T-cell (primary cell): ENCODE data around the gene MLLT3. TPM values are rescaled to one million over a fixed set of nuclear protein-coding genes. Genes with fewer than 3 reads are reported as not detected.

ENCODE experiments used
- ATAC-seq, 4 experiments: fragments of 200-7000 bp in 3 of 4; fragments of 150-1000 bp in 1 of 4; cut with Tn5 transposase; replicated peaks in 1 of 4; 1 replicate in 3 of 4; 2 replicates in 1 of 4; pipeline ENCODE4 v1.10.0; 2021; ENCODE audit warnings: moderate library complexity in 3 of 4, mild to moderate bottlenecking in 2 of 4, moderate number of reproducible peaks in 1 of 4
- CTCF ChIA-PET, 2 donors: fragments of 300-600 bp; sonication (Branson Sonifier 250); formaldehyde crosslinking; loops; one replicate each; lab custom pipeline; 2022; ENCODE audit warnings: antibody characterized with exemption in 2 of 2; lab: Charles Lee
- POLR2A ChIA-PET, 2 donors: fragments of 300-600 bp; sonication (Branson Sonifier 250); formaldehyde crosslinking; loops; one replicate each; lab custom pipeline; 2022; ENCODE audit warnings: antibody characterized with exemption in 2 of 2; lab: Charles Lee
- DNase-seq, 35 experiments: peaks; one replicate each; pipeline versions ENCODE4 v3.0.0 to v3.0.0-alpha.2; 2013 to 2023
- H3K27ac ChIP-seq: one replicate; pipeline ENCODE4 v1.5.1; 2013; ENCODE audit warnings: low read length
- H3K27me3 ChIP-seq, 2 experiments: replicated peaks in 1 of 2; 1 replicate in 1 of 2; 2 replicates in 1 of 2; pipeline versions ENCODE4 v1.6.1 to v1.7.0; 2013; ENCODE audit warnings: low read length in 1 of 2, mixed read lengths in 1 of 2; ENCODE audit not compliant: control insufficient read depth in 2 of 2, insufficient read depth in 2 of 2; ENCODE audit errors: extremely low read depth in 1 of 2
- H3K36me3 ChIP-seq, 2 donors: 1 replicate in 1 of 2; 2 replicates in 1 of 2; pipeline versions ENCODE4 v1.6.1 to v1.7.0; 2013; ENCODE audit warnings: low read length in 1 of 2; ENCODE audit not compliant: control insufficient read depth in 2 of 2, insufficient read depth in 1 of 2; ENCODE audit errors: extremely low read depth in 1 of 2
- H3K4me1 ChIP-seq, 2 experiments: 1 replicate in 1 of 2; 2 replicates in 1 of 2; pipeline versions ENCODE4 v1.6.1 to v1.7.0; 2013; ENCODE audit warnings: low read length in 2 of 2, mixed read lengths in 1 of 2; ENCODE audit not compliant: insufficient read depth in 2 of 2, control insufficient read depth in 1 of 2; ENCODE audit errors: extremely low read depth in 1 of 2
- H3K4me3 ChIP-seq, 2 donors: 1 replicate in 1 of 2; 2 replicates in 1 of 2; pipeline versions ENCODE4 v1.5.1 to v1.7.0; 2013; ENCODE audit warnings: mild to moderate bottlenecking in 2 of 2, low read length in 1 of 2, moderate library complexity in 1 of 2; ENCODE audit not compliant: control insufficient read depth in 1 of 2; ENCODE audit errors: extremely low read depth in 1 of 2
- H3K9me3 ChIP-seq: 2 replicates; pipeline ENCODE4 v1.7.0; 2013
- H3K27ac Mint-ChIP-seq, 2 donors: one replicate each; pipeline ENCODE4 v1.8.0; 2020 to 2021; ENCODE audit warnings: mild to moderate bottlenecking in 2 of 2, mixed read lengths in 2 of 2
- H3K27me3 Mint-ChIP-seq, 2 donors: one replicate each; pipeline ENCODE4 v1.8.0; 2021 to 2022; ENCODE audit warnings: mixed read lengths in 2 of 2
- H3K36me3 Mint-ChIP-seq: one replicate; pipeline ENCODE4 v1.8.0; 2021; ENCODE audit warnings: mixed read lengths
- H3K4me1 Mint-ChIP-seq, 3 donors: one replicate each; pipeline ENCODE4 v1.8.0; 2020 to 2022; ENCODE audit warnings: mixed read lengths in 3 of 3, mild to moderate bottlenecking in 1 of 3
- H3K4me3 Mint-ChIP-seq, 3 donors: one replicate each; pipeline ENCODE4 v1.8.0; 2020 to 2022; ENCODE audit warnings: mild to moderate bottlenecking in 3 of 3, mixed read lengths in 3 of 3, moderate library complexity in 3 of 3
- H3K9me3 Mint-ChIP-seq, 3 donors: one replicate each; pipeline ENCODE4 v1.8.0; 2020 to 2022; ENCODE audit warnings: mixed read lengths in 3 of 3
- WGBS: methylation state at CpG from one replicate; pipeline ENCODE4 v1.1.5; 2013; ENCODE audit warnings: missing lambda C conversion rate; ENCODE audit not compliant: insufficient coverage; 5-methylcytosine and 5-hydroxymethylcytosine counted together
- total RNA-seq, 35 experiments: library from RNA in 6 of 35; stranded (reverse) in 6 of 35; fragments of 120-200 nt in 1 of 35; gene quantifications; one replicate each; pipeline versions ENCODE4 v1.2.1 to v1.2.4 and lab custom pipeline; 2013 to 2026

MLLT3 gene
- total RNA-seq, 5 donors from 2014 or later (not counting 1 experiment from before 2014, with no cell fraction given) = 51.8 to 96.6 (median 58.9) TPM

DNA sequence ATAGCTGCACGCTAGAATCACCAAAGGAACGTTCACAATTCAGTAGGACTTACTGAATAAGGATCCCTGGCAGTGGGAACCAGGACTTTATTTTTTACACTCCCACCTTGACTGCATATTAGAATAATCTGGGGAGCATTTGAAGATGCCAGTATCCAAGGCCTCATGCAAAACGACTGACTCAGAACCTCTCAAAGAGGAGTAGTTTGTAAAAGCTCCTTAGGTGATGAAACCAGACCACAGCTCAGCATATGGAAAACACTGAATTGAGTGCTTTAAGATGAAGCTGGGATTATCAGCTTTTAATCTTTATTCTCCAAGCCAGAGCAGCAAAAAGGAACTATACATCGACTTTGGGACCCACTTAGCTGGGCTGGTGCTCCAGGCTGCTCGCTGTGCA is 288.3 kb downstream of the MLLT3 start:
- WGBS = 93% methylated on average over 2 of the region's 5 CpGs
- DNase-seq = no peak
- Mint-ChIP-seq H3K36me3 (no peaks in the 10 kb centered on the region), H3K4me3 (no peak overlapping the region), H3K27ac (no peak overlapping the region), H3K9me3 (peaks cover 3 to 4% (median 4%) of the 10 kb centered on the region in 3 donors), H3K27me3 (peaks cover 0 to 3% of the 10 kb centered on the region in 2 donors), H3K4me1 (peaks cover 22 to 37% (median 30%) of the 10 kb centered on the region in 3 donors)
- no peaks in the 10 kb centered on the region for H3K36me3 ChIP-seq
- ChIA-PET POLR2A (interaction anchor here in 1 of 2 donors (0.9 kb wide), 1 partner anchor 11 kb away, joined by 3 read pairs; no protein-coding TSS in a partner anchor), CTCF (interaction anchor here in 1 of 2 donors (0.8 kb wide), 1 partner anchor 607 kb away, joined by 3 read pairs; no protein-coding TSS in a partner anchor)
- no peak for ATAC-seq
- H3K9me3 ChIP-seq = no peaks in the 10 kb centered on the region
- no peaks in the 10 kb centered on the region for H3K27me3 ChIP-seq
- no peak overlapping the region for H3K4me3 ChIP-seq
- H3K27ac ChIP-seq = no peak overlapping the region
- peaks cover 0 to 6% of the 10 kb centered on the region in 2 experiments for H3K4me1 ChIP-seq

DNA sequence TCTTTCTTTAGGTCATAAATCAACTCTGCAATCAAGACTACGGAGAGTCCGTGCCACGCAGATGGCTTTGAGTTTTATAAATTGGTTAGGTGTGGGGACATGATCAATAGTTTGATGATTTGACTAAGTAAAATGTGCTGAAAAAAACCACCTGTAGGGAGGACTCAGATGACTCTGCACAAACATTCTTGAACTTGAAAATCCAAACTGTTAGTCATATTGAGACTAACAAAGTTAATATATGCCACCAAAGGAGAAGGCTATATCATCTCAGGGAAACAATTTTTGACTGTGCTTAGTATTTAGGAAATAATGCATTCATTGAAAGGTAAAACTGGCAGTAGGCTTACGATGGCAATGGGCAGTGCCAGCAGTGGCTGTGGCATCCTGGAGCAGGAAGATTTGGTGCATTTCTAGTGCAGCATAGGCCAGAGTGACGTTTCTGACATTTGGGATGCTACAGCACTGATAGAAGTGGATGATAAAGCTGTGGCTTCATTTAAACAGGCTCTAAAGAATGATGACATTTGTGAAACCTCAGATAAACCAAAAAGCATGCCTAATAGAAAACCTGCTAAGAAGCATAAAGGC is 291.1 kb downstream of the MLLT3 start:
- CTCF ChIA-PET = interaction anchor here (0.6 to 0.7 kb wide), 2 partner anchors 12 to 81 kb away, joined by 3 read pairs; no protein-coding TSS in a partner anchor

DNA sequence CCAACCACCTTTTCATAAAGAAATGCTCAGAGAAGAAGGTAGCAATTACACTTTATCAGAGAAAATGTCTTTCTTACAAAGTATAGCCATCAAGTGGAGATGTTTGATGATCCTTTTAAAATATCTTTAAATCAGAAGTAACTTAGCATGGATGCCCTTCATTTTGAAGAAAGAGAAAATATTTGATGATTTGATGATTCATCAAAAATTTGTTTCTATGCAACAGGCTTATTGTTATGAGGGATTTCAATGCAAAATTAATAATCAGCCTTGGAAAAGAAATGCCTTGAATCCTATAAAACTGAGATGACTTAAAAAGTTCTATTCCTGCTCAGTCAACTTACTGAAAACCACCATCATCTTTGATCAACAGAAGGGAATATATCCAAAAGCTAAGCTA is 291.6 kb downstream of the MLLT3 start:
- no peaks in the 10 kb centered on the region for H3K9me3 ChIP-seq
- ATAC-seq (no peak), DNase-seq (no peak)
- Mint-ChIP-seq H3K9me3 (peaks cover 0 to 4% (median 3%) of the 10 kb centered on the region in 3 donors), H3K27ac (no peak overlapping the region), H3K27me3 (peaks cover 0 to 3% of the 10 kb centered on the region in 2 donors), H3K4me1 (peaks cover 20 to 41% (median 25%) of the 10 kb centered on the region in 3 donors), H3K36me3 (no peaks in the 10 kb centered on the region), H3K4me3 (no peak overlapping the region)
- ChIA-PET CTCF (no interaction called here), POLR2A (no interaction called here)
- H3K36me3 ChIP-seq = no peaks in the 10 kb centered on the region
- H3K27me3 ChIP-seq = no peaks in the 10 kb centered on the region
- no peak overlapping the region for H3K4me3 ChIP-seq
- peaks cover 0 to 3% of the 10 kb centered on the region in 2 experiments for H3K4me1 ChIP-seq
- H3K27ac ChIP-seq = no peak overlapping the region

More for the DNA sequence above, 291.1 kb downstream of the MLLT3 start:
- Mint-ChIP-seq H3K27ac (no peak overlapping the region), H3K27me3 (peaks cover 0 to 3% of the 10 kb centered on the region in 2 donors), H3K9me3 (peaks cover 0 to 4% (median 3%) of the 10 kb centered on the region in 3 donors), H3K36me3 (no peaks in the 10 kb centered on the region), H3K4me3 (no peak overlapping the region), H3K4me1 (peaks cover 22 to 45% (median 27%) of the 10 kb centered on the region in 3 donors)
- Histone ChIP-seq H3K9me3 (no peaks in the 10 kb centered on the region), H3K4me3 (no peak overlapping the region), H3K27me3 (no peaks in the 10 kb centered on the region), H3K36me3 (no peaks in the 10 kb centered on the region), H3K27ac (no peak overlapping the region), H3K4me1 (peaks cover 0 to 5% of the 10 kb centered on the region in 2 experiments)
- DNase-seq (no peak), ATAC-seq (no peak)
- POLR2A ChIA-PET = no interaction called here
- 54% methylated on average over 2 of the region's 5 CpGs for WGBS

DNA sequence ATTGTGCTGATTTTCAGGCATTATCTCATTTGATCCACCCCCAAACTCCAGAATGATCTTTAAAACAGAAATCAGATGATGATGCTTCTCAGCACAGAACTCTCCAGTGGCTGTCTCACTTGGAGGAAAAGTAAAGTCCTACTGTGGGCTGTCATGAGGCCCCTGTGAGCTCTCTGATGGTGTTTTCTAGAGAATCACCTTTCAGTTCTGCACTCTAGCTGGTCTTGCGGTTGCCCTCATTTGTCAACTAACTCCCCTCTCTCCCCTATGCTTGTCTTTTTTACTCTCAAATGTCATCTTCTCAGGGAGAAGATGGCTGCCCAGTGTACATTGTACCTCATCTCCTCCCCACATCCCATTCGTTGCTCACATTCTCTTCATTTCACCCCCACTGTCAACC is 295.8 kb downstream of the MLLT3 start:
- Mint-ChIP-seq H3K36me3 (no peaks in the 10 kb centered on the region), H3K27me3 (no peaks in the 10 kb centered on the region), H3K4me3 (no peak overlapping the region), H3K27ac (no peak overlapping the region), H3K4me1 (peaks cover 49 to 65% (median 52%) of the 10 kb centered on the region in 3 donors), H3K9me3 (peaks cover 0 to 4% (median 0%) of the 10 kb centered on the region in 3 donors)
- Histone ChIP-seq H3K4me1 (peaks cover 18 to 24% of the 10 kb centered on the region in 2 experiments), H3K27ac (no peak overlapping the region), H3K27me3 (no peaks in the 10 kb centered on the region), H3K9me3 (no peaks in the 10 kb centered on the region), H3K36me3 (no peaks in the 10 kb centered on the region), H3K4me3 (no peak overlapping the region)
- no CpG with 5 or more reads among the region's 2 CpGs for WGBS
- ATAC-seq (no peak), DNase-seq (no peak)
- CTCF ChIA-PET = no interaction called here
- POLR2A ChIA-PET = no interaction called here

DNA sequence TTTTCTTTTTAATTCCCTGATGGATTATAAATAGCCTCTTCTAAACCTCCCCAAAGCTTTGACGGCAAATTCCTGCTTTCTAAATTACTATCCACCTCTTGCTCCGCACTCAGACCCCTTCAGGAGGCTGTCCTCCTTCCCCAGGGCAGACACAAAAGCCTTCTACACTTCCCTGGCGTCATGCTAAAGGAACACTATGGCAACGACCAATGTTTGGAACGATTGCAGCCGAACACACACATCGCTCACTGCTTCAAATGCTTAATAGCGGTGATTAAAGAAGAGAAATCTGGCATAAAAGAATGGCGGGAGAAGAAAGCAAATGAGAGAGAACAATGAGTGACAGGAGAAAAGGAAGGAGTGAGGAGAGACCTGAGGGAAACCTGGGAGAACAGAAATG is 297.3 kb downstream of the MLLT3 start:
- Histone ChIP-seq H3K4me3 (no peak overlapping the region), H3K27me3 (no peaks in the 10 kb centered on the region), H3K9me3 (no peaks in the 10 kb centered on the region), H3K4me1 (peaks cover 28 to 39% of the 10 kb centered on the region in 2 experiments), H3K27ac (no peak overlapping the region), H3K36me3 (no peaks in the 10 kb centered on the region)
- H3K9me3 Mint-ChIP-seq = peaks cover 0 to 4% (median 0%) of the 10 kb centered on the region in 3 donors
- peak overlapping the region in 1 of 3 donors; percentile 42 for H3K4me3 Mint-ChIP-seq
- H3K4me1 Mint-ChIP-seq = peaks cover 54 to 69% (median 55%) of the 10 kb centered on the region in 3 donors
- DNase-seq (no peak), ATAC-seq (no peak)
- CTCF ChIA-PET = interaction anchor here in 1 of 2 donors (0.6 kb wide), 1 partner anchor 9 kb away, joined by 3 read pairs; no protein-coding TSS in a partner anchor
- no peaks in the 10 kb centered on the region for H3K27me3 Mint-ChIP-seq
- H3K27ac Mint-ChIP-seq = no peak overlapping the region
- H3K36me3 Mint-ChIP-seq = no peaks in the 10 kb centered on the region
- WGBS = 98% methylated on average over 8 of the region's 9 CpGs
- POLR2A ChIA-PET = no interaction called here

DNA sequence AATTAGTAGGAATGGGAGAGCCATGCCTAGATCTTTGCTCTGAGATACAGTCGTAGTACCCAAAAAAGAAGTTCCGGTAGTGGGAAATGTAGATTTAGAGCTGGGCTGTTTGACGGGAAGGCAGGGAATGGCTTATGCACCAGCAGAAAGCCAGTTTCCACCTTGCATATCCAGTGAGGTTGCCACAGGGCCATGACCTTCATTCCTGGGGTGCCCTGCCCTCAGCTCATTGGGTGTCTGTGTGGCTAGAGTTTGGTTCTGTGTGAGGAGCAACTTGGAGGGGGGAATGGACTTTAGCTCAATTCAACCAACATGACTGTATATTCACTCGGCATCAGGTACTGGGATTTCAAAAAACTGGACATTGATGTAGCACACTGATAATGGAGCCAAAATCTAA is 300.1 kb downstream of the MLLT3 start:
- Histone ChIP-seq H3K4me3 (no peak overlapping the region), H3K36me3 (no peaks in the 10 kb centered on the region), H3K4me1 (peaks cover 30 to 65% of the 10 kb centered on the region in 2 experiments), H3K27ac (peak overlapping the region; percentile 56), H3K9me3 (no peaks in the 10 kb centered on the region), H3K27me3 (no peaks in the 10 kb centered on the region)
- Mint-ChIP-seq H3K27ac (peak overlapping the region; percentile 95), H3K36me3 (no peaks in the 10 kb centered on the region), H3K4me3 (peak overlapping the region; percentile 38 to 72 (median 59)), H3K27me3 (no peaks in the 10 kb centered on the region), H3K4me1 (peaks cover 81 to 90% (median 81%) of the 10 kb centered on the region in 3 donors), H3K9me3 (no peaks in the 10 kb centered on the region)
- WGBS = 100% methylated on average over 3 of the region's 4 CpGs
- no peak for ATAC-seq
- CTCF ChIA-PET = interaction anchor here (0.6 to 1.6 kb wide), 4 partner anchors 12 to 37 kb away, joined by 3 to 6 read pairs (median 4); no protein-coding TSS in a partner anchor
- POLR2A ChIA-PET = interaction anchor here (0.6 to 1.4 kb wide), 4 partner anchors 12 to 793 kb away, joined by 3 to 10 read pairs (median 3); no protein-coding TSS in a partner anchor
- DNase-seq = no peak
